GM18502 (cell line): ENCODE results near the gene MOB1B.
"Not testable (repeated sequence)": the region's sequence is repeated elsewhere in the genome, so short reads cannot be mapped to it uniquely, and the experiment has no call there.

Source experiments
- ATAC-seq: cut with Tn5 transposase; IDR thresholded peaks from one replicate; pipeline ENCODE4 v1.9.1; 2021; ENCODE audit warnings: mild to moderate bottlenecking; ENCODE audit not compliant: unreplicated experiment, poor library complexity

Gene MOB1B

GRCh38 chr4:70948665-70949260 is 46.6 kb downstream of the MOB1B start:
- ATAC-seq = peak; percentile 60

DNA sequence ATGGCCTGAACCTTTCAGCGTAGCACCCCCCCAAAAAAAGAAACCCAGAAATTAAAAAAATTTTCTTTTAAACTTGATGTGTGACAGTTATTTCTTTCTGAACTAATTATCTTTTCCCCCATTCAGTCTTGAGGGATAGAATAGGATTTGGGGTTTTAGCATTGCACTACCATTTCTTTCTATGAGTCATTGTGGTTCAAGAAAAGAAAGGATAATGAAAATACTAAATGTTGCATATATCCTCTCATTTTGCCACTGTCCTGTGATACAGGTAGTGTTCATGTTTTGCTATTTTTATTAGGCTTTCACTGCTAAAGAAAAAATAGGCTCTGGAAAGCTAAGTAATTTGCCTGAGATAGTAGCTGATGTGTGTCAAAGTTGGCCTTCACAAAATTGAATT is 51.9 kb downstream of the MOB1B start:
- no peak for ATAC-seq

DNA sequence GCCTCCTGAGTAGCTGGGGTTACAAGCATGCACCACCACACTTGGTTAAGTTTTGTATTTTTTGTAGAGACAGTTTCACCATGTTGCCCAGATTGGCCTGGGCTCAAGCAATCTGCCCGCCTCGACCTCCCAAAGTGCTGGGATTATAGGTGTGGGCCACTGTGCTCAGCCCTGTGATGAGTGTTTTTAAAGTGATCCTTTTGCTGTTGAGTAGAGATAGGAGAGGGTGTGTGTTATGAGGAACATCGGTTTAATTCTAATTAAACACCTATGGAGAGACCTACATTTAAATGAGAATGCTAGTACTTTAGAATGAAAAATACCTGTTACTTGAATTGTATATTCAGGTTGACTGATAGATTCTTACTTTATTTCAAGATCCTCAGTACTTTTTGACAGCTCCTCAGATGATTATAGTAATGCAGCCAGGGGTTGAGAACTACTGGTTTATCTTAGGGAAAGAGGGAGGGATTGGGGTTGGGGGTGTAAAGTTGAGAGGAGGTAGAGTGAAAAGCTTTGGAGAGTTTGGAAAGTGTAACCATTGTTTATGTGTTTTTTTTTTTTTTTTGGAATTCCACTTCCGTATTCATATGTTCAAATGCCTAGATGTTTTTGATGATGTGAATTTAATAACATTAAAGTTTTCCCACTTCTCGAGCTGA is 54.5 kb downstream of the MOB1B start:
- ATAC-seq = no peak

DNA sequence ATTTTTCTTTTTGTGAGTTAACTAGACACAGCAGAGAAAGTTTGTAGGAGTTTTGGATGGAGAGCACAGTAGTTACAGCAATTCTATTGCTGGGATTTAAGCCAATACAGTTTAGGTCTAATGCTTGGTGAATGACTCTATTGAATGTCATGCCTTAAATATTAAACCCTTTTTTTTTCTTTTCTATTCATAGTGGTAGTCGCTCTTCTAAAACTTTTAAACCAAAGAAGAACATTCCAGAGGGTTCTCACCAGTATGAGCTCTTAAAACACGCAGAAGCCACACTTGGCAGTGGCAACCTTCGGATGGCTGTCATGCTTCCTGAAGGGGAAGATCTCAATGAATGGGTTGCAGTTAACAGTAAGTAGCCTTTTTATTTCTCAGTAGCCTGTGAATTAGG is 56.5 kb downstream of the MOB1B start:
- no peak for ATAC-seq

DNA sequence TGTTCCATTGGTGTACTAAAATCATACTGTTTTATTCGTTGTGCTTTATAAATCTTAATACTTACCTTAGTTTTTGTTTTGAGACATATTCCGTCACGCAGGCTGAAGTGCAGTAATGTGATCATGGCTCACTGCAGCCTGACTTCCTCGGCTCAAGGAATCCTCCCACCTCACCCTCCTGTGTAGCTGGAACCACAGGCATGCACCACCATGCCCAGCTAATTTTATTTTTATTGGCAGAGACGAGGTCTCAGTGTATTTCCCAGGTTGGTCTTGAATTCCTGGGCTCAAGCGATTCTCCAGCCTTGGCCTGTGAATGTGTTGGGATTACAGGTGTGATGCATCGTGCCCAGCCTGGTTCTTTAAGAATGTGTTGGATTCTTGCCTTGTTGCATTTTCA is 66.9 kb downstream of the MOB1B start:
- ATAC-seq = no peak

DNA sequence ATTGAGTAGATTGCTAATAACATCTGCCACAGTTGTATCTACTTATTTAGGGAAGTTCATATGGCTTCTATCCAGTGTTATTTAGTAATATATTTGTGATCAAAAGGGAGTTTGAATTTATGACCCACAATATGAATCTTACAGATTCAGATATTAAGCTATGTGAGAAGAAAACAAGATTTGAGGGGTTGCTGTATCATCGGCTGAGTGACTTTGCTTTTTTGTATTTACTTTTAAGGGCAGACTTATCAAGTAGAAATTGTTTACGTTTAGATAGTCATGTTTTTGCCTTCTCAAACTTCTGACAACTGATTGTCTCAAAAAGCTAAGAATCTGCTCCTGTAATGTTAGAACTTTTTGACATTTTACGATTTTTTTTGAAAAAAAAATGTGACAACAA is 74.1 kb downstream of the MOB1B start:
- no peak for ATAC-seq

DNA sequence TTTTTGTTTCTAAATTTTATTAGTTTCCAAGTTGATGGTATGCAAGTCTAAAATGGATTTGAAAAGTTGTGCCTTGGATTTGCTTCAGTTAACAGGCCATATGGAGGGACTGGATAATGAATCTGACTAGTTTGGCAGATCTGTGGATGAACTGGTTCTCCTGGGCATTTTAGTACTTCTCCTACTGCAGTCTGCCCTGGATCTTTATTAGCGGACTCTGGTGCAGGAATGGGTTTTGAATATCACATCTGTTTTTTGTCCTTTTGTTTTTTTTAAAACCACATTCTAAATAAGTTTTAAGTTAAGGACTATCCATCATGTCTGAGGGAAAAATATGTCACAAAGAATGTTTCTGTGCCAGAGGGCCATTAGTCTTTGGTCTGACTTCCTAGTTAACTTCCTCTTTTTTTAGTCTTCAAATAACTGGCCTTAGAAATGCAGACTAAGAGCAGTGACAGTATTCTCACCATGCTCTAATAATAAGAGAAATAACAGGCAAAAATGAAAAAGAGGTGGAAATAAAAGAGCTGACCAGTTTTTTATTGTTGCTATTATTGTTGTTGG is 77.4 kb downstream of the MOB1B start:
- ATAC-seq = peak; percentile 71

GRCh38 chr4:70980196-70980595 is 78.0 kb downstream of the MOB1B start:
- no peak for ATAC-seq

DNA sequence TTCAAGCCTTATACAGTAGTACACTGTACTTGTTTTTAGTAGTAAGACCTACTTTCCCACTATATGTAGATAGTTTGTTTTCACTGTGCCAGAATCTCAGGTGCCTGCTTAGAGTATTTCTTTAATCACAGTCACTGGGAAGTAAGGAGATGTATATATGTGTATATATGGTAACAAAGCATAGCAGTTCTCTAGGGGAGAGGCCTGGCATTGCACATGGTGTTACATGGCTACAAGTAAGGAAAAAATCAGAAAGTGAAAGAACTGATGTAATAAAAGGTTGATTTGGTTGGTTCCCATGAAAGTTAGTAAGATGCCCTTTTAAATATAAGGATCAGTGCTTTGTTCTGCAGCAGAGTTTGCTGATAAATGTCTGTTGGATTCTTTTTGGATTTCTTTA is 81.9 kb downstream of the MOB1B start:
- ATAC-seq = no peak

DNA sequence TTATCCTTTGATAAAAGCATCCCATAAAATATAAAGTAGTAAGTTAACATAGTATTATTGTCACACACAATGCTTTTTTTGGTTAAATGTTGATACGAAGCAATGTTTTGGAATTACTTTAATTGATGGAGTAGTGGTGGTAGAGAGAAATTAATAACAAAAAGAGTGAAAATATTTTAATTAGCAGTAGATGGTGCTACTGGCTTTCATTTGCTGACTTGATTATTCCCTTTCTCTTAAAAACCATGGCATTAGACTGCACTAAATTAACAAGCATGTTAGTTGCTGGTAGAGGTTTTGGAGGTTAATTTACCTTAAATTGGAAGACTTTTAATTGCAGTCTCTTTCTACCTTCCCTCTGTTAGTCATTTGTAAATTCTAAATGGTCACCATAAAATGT is 82.4 kb downstream of the MOB1B start:
- ATAC-seq = no peak

- ATAC-seq = no peak
These were observed 89.4 kb downstream of the MOB1B start for GRCh38 chr4:70991596-70991995.

DNA sequence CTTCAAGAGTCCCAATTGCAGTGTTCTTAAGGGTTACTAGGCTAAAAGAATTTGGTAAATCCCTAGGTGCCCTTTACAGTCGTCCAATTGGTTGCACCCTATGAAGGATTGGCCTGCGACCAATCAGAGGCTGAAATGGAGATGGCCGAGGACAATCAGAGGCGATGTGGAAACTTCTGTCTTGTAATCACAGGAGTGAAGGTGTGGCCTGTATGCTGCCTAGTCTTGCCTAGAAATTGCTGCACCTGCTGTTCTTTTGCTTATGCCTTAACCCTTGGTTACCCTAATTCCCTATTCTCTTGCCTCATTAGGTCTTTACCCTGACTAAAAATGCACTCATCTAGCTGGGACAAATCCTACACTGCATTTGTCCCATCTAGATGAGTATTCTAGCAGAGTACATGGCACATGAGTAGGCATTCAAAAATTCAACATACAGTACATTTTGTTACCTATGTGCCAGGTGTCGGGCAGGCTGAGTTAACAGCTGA is 90.3 kb downstream of the MOB1B start:
- no peak for ATAC-seq

DNA sequence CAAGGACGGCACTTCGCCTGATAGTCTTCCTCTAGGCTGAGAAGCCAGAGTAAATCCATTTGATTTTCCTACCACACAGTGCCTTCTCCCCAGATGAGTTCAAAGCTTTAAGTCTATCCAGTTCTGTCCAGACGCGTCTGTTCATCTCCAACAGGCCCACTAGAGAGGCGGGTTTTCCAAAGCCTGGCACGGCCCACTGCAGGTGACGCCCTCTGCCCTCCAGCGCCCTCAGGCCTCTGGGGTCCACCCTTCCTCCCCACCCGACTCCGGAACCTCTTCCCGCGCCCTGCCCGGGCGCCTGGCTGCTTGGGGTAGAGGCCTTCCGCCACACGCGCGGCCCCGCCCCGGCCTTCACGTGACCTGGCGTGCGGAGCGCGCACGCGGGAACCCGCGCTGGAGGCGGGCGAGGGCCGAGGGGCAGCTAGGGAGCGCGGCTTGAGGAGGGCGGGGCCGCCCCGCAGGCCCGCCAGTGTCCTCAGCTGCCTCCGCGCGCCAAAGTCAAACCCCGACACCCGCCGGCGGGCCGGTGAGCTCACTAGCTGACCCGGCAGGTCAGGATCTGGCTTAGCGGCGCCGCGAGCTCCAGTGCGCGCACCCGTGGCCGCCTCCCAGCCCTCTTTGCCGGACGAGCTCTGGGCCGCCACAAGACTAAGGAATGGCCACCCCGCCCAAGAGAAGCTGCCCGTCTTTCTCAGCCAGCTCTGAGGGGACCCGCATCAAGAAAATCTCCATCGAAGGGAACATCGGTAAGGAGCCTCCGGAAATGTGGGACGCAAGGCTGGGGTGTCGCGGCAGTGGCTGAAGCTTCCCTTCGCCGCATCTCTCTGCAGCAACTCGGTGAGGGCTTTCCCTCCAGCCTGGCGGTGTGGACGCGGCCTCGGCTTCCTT is 91.3 kb downstream of the MOB1B start, which contains the start of gene DCK:
Gene DCK (plus strand): TSS at position 469 of the 888 bp plus-strand sequence. CDS start 187 bp downstream, at position 656.
- peak; percentile 87 for ATAC-seq

DNA sequence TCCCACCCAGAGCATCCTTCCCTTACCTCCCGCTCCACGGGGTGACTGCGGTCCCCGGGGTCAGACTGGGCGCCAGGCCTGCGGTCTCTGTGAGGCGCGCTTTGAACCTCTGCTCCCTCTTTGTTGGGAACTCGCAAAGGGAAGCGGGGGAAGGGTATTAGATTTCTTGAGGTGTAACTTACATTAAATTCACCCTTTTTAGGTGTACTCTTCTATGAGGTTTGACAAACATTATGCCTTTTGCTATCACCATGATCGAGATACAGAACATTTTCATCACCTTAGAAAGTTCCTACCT is 91.8 kb downstream of the MOB1B start:
- ATAC-seq = no peak

DNA sequence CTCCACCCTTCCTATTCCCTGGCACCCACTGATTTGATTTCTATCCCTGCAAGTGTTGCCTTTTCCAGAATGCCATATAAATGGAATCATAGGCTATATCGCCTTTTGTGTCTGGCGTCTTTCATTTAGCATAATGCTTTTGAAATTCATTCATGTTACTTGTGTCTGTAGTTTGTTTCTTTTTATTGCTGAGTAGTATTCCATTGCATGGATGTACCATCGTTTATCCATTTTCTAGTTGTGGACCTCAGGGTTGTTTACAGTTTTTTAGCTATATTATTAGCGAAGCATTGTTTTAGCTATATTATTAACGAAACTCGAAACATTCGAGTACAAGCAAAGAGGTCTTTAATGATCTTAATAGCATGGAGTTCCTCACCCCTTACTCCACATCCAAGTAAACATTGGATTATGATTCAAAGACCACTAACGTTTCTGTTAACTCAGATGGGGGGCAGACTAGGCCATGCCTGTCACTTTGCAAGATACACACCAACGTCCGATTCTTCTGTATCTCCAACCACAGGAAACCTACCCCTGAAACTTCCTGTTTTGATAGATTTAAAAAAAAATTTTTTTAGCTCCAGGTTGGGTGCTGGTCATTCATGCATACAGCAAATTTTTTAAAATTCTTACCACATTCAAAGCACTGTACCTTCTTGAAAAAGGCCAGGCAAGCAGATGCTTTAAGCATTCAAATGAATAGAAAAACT is 92.4 kb downstream of the MOB1B start:
- ATAC-seq = peak; percentile 54

DNA sequence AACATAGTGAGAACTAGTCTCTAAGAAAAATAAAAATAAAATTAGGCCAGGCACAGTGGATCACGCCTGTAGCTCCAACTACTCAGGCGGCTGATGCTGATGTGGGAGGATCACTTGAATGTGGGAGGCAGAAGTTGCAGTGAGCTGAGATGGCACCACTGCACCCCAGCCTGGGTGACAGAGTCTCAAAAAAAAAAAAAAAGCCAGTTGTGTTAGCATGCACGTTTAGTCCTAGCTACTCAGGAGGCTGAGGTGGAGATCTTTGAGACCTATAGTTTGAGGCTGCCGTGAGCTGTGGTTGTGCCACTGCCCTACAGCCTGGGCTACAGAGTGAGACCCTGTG is 93.8 kb downstream of the MOB1B start:
- no peak for ATAC-seq

GRCh38 chr4:70997036-70997435 is 94.9 kb downstream of the MOB1B start:
- ATAC-seq = no peak

GRCh38 chr4:70997546-70997945 is 95.4 kb downstream of the MOB1B start:
- ATAC-seq = no peak

- ATAC-seq = not testable (repeated sequence)
These were observed 97.5 kb downstream of the MOB1B start for GRCh38 chr4:70999639-71000038.

GRCh38 chr4:71001363-71001762 is 99.2 kb downstream of the MOB1B start:
- not testable (repeated sequence) for ATAC-seq
